RPMI8226 (cell line): ENCODE measurements around the gene ANKRD33.
A peak's percentile ranks its signal among the peaks of the same experiment; 100 is the strongest.

Experiments used
- DNase-seq: peaks from one replicate; pipeline ENCODE4 v3.0.0-alpha.2; 2015

Gene ANKRD33

DNA sequence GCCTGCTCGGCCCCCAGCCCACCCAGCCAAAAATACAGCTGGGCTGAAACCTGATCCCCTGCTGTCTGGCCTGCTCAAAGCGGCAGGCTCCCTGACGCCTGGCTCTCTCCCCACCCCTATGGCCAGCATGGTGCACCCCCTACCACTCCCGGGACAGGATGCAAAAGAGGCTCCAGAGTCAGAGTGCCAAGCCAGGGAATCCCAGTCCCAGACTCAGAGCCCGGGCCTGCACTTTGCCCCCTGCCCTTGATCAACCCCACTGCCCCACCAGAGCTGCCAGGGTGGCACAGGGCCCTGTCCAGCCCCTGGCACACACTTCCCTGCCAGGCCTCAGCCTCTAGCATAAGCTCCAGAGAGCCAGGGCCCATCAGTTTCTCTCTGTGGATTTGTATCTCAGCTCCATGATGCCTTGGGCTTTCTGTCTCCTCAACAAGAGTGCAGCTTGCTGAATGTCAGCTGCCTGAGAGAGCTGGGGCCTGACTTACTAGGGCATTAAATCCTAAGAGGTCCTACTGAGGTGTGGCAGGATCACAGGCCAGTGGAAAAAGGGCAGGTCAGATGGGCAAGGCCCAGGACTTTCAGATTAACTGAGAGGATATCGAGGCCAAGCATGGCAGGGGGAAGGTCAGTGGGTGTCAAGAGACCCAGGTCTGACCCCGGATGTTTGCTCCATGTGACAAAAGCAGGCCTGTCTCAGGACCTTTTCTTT is 33.3 kb downstream of the ANKRD33 start:
- DNase-seq, result no peak

DNA sequence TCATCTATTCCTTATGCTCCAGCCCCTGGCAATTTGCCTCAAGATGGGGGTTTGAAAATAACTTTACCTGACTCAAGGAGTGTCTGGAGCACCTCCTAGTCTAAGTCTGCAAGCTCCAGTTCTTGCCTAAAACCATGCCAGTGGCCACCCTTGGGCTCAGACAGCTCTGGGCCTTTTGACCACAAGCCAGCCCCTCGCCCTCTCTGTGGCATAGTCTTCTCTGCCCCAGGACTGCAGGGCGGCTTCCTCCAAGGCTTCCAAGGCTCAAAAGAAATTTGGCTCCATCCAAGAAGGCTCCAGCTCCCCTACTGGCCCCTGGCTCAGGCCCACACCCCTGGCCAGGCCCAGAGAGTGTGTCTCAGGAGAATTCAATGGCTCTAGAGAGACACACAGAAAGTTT is 34.2 kb downstream of the ANKRD33 start:
- no peak for DNase-seq

DNA sequence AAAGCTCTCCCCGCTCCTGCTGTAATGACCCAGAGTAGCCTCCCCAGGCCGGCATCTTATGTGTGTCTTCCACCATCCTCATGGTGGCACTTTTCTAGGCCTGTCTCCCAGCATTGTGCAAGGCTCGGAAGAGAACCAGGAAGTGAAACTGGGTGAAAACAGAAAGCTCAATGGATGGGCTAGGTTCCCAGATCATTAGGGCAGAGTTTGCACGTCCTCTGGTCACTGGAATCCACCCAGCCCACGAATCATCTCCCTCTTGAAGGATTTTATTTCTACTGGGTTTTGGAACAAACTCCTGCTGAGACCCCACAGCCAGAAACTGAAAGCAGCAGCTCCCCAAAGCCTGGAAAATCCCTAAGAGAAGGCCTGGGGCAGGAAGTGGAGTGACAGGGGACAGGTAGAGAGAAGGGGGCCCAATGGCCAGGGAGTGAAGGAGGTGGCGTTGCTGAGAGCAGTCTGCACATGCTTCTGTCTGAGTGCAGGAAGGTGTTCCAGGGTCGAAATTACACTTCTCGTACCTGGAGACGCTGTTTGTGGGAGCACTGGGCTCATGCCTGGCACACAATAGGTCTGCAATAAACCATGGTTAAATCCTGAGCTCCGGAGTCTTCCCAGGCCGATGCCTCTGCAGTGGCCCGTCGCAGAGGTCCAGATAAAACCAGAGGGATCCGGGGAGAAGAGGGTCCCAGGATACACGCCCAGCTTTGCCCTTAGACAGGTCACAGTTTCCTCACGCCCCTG is 35.0 kb downstream of the ANKRD33 start:
- DNase-seq, result peak; percentile 86

DNA sequence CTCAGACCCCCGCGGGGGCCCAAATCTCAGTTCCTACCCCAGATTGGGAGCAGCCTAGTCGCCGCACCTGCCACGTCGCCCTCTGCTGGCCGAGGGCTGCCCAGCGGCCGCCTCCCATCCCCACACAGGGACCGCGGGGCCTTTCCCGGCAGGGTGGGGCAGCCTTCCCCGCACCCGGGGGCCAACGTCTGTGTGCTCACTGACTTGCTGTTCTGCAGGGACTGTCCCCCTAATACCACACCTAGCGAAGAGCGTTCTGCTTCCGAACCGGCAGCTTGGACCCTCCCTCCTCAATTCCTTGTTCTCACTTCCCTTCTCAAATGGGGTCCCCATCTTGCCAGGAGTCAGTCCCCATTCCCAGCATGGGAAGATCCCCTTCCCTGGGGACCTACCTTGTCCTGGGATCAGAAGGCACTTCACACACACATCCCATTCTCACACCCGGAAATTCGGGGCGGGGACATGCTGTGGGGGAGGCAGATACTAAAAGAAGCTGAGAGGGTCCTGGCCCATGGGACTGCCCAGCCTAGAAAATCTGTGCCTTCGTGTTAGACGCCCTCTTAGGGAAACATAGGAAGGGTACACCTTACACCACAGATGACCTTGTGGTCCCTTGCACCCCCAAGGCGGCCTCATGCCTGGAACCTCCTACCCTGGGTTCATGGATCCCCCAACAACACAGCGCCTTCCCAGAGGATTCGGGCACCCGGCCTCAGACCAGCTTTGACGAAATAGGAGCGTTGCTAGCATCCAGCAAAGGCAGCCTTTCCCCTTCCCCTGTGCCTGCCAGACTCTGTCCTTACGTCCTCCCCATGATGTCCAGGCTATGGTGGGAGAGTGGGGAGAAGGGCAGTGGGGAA is 35.8 kb downstream of the ANKRD33 start:
- DNase-seq, result peak; percentile 55

DNA sequence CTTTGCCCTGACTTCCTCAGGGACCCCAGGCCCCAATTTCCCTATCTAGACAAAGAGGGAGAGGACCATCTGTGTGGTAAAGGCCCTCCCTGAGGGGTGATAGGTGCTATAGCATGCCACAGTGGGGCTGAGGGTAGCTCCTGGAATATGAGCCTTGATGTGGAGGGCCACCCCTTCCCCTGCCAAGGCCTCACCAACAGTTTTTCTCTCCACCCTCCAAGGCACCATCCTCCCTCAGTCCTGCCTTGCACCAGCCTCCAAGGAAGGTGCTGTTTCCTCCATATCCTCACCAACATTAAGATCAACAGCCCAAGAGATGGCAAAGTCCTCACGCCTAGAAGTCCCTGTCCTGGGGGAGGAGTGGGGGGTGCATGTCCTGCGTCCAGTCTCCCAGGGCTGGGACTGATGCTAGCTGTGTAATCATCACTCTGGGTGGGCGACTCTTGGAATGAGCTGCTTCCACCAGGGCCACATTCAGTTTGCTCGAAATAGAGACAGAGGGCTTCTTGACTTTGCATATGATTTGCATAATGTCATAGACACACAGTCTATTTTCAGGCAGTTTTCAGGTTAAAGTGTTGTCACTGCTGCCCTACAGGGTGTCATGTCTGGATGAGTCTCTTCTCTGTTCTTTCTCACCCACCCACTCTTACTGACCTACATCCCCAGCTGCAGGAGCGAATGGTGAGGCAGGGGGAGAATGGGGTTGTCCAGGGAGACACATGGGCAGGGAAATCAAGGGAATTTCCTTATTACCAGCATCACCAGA is 36.8 kb downstream of the ANKRD33 start:
- no peak for DNase-seq

DNA sequence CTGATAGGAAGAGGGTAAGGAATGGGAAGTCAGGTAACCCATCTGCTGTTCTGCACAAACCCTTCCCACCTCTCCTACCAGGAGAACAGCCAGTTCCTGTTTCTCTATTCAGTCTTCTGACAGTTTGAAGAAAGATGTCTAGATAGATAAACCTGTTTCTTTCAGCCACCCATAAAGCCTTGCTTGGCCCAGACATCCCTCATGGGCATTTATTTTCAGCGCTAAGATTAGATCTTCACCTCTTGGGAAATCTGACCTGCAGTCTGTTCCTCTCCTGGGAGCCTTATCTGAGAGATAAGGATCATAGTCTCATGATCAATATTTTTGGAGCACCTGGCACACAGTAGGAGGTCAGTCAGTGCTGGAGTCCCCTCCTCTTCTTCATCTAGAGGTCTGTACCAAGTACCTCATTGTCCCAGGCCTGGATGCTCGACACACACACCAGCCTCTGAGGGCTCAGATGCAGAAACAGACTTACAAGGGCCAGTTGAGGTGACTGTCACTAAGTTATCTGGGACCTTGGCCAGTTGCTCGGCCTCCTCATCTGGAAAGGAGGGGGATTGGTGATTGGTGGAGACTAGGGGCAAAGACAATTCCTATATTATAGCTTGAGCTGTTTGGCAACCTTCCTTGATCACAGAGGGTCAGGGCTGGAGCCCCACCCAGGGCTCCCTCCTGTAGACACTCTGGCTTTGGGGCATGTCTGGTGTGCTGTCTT is 37.6 kb downstream of the ANKRD33 start:
- DNase-seq, result no peak

DNA sequence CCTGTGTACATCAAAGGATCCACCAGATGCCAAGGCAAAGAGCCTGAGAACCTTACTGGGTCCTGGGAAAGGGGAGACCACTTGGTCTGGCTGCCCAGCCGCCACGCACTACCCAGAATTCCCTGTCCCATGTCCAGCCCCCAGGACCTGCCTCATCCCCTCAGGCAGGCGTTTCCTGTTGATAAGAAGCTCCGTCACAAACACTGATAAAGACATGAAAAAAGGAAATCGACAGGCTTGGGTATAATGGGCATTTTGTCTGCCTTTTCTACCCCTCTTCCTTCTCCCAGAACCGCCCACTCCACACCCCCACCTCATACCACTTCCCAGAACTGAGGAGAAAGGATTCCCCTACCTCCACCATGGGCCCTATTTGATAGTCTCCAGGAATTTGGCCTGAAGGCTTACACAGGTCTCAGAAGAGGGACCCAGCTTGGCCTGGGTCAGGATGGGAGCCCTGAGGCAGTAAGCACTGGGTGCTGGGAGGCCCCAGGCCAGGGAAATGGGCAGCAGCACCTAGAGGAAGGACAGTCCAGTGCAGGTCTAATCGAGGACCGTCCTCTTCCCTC is 38.2 kb downstream of the ANKRD33 start:
- DNase-seq, result no peak

DNA sequence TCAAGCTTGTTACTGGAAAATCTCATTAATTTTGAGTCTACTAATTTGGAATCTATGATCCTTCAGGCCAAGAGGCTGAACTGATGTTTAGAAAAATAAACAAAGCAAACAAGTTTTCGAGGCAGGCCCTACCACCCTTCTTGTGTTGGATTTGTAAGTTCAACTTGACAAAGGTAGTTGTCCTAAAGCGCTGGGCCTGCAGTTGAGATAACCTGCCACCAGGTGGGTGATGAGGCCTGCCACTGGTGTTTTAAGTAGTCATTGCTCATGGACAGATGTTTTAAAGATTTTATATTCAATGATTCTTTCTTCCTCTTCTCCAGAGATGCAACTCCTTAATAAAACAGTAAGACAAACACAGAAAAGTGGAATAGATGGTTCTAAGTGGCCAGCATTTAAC is 38.8 kb downstream of the ANKRD33 start:
- DNase-seq, result peak; percentile 54

DNA sequence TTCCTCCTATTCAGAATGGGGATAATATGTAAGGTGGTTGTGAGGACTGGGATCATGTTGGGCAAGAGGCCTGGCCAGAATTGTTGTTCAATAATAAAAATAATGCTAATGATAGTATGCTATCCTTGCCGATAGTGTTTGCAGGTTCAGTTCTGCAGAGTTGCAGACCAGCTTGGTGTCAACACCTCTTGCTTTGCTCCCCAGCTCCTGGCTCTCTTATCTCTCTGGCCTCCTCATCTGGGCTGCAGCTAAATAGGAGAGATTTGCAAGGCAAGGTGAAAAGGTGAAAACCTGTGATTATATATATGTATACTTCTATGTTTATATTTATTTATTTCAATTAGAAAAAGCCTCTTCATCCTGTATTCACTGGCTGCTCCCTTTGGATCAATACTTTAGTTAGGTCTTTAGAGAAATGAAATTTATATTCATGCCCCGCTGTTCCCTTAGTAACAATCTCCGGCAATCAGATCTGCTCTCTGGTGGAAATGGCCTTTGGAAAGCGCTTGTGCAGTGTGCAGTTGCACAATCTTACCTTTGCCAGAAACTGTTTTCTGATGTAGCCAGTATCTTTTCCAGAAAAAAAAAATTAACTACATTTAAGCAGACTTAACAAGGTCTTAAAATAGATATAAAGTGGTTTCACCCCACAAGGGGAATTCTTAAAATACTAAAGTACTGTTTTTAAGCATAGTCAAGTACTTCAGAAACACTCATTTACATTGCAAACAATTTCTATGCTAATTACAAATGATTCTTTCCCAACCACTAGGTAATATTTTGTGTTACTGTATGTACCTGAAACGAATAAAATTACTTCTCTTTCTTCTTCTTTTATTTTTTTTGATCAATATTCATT is 44.5 kb downstream of the ANKRD33 start:
- DNase-seq, result no peak

DNA sequence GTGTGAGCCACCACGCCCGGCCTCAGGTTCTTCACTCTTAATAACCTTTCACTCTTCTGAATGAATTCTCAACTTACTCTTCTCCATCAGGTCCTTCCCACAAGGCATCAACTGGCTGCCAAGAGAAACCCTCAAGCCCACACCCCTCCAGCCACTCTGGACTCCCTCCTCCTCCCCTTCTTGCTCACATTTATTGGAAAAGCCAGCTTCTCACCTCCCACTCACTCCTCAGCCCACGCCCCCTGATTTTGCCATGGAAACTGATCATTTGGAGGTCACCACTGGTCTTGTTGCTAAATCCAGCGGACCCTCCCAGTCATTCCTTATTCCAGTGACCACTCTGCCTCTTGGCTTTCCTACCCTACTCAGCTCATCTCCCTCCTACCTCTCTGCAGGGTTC is 46.2 kb downstream of the ANKRD33 start:
- DNase-seq, result no peak

DNA sequence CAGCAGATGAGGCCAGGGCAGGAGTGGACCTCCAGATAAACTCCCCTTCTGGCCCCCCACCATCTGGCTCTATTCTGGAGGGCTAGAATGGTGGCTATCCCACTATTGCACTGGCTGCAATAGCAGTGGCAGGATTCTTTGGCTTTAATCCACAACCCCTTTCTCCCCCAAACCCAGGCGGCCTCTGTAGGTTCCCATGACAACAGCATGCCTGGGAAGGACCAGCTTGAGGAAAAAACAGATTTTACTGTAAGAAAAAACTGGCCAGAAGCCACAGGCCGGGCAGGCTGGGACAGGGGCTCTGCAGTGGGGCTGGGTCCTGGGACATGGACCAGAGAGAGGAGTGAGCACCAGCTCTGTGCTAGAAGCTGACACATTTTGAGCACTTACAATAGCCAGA is 50.0 kb downstream of the ANKRD33 start:
- DNase-seq, result no peak

DNA sequence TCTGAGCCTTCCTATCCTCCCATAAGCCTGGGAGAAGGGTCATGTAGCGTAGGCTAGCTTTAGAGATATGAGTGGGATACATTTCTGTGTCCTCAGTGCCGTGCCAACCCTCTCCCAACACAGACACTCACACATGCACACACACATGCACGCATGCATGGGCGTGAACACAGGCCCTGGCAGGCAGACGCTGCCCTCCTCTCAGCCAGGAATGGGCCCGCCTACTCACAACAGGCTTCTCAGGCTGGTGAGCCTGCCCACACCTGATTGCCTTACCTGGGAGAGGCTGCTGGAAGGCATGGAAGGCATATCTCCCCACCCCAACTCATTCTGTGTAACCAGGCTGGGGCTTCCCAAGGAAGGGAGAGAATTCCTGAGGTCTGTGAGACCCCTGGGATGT is 50.8 kb downstream of the ANKRD33 start:
- no peak for DNase-seq

DNA sequence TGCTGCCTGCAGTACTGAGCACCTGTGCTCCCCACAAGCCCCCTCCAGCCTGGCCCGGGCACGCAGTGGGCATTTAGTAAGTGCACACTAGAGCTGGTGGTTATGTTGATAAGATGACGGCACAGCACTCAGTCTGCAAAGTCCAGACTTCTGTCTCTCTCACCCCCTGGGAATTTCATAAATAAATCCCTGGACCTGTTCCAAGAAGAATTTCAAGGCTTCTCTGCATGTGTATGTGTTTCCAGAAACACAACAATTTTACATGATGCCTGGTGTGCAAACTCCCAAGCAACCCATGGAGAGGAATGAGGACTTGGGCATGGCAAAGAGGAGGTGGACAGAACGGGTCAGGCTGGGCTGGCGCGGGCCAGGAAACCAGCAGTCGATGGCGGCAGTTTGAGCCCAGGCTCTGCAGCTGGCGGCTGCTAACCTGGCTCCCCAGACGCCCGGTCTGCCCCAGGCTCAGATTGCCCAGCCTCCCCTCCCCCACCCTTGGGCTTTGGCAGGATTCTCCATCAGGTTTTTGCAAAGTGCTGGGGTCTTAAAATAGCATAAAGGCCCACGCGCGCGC is 53.2 kb downstream of the ANKRD33 start:
- no peak for DNase-seq
